GM12872 (cell line): ENCODE measurements around the gene ALDH7A1.

Experiments
- TF ChIP-seq, protein P1 (sequence below): IDR thresholded peaks from 3 replicates; pipeline ENCODE4 v1.5.1; 2011; ENCODE audit warnings: low read depth, mild to moderate bottlenecking, low read length, moderate library complexity; ENCODE audit not compliant: insufficient read depth

The ALDH7A1 gene

DNA sequence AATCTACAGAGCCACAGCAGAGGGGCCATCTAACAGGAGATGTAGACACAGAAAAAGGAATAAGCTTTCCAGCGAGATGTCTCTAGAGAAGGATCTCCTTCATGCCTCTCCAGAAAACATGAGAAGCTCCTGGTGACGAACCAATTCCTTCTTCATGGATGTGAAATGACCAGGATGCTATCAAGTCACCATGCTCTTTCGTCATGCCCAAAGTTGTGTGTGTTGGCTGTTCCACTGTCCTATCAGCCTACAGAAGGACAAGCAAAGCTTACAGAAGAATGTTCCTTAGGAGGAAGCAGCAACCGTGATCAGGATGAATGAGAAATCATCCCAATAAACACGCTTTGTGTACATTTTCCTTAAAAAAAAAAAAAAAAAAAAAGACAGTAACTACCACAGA lies 54.4 kb downstream of the ALDH7A1 start:
- TF ChIP-seq, protein P1, sequence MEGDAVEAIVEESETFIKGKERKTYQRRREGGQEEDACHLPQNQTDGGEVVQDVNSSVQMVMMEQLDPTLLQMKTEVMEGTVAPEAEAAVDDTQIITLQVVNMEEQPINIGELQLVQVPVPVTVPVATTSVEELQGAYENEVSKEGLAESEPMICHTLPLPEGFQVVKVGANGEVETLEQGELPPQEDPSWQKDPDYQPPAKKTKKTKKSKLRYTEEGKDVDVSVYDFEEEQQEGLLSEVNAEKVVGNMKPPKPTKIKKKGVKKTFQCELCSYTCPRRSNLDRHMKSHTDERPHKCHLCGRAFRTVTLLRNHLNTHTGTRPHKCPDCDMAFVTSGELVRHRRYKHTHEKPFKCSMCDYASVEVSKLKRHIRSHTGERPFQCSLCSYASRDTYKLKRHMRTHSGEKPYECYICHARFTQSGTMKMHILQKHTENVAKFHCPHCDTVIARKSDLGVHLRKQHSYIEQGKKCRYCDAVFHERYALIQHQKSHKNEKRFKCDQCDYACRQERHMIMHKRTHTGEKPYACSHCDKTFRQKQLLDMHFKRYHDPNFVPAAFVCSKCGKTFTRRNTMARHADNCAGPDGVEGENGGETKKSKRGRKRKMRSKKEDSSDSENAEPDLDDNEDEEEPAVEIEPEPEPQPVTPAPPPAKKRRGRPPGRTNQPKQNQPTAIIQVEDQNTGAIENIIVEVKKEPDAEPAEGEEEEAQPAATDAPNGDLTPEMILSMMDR = no peak

DNA sequence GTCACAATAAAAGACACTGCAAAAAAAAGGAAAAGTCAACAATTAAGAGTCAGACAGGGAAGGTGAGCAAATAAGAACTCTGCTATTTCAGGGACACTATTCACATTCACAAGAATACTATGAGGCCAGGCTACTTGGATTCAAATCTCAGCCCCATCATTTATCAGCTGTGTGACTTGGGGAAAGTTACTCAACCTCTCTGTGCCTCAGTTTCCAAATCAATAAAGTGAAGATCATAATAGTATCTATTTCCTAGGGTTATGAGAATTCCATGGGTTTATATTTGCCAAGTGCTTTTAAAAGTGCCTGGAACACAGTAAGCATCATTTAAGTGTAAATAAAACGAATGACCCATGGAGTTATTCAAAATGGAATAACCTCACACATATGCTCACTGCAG lies 56.4 kb downstream of the ALDH7A1 start:
- TF ChIP-seq, protein P1 = no peak

DNA sequence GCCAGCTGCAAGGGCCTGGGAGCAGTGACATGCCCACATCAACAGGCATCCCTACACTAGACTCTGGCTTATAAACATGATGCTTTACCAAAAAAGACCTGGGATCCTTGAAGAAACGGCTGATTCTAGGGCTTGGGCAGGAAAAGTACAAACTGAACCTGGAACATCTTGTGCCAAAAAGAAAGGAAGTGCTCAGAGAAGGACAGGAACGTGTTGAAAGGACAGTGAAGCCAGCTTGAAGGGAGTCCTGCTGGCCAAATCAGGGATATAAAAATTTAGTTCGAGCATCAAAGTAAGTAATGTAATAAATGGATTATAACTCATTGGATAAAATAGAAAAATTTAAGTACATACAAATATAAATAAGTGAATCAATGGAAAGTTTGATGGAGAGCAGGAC lies 58.1 kb downstream of the ALDH7A1 start:
- TF ChIP-seq, protein P1 = no peak

DNA sequence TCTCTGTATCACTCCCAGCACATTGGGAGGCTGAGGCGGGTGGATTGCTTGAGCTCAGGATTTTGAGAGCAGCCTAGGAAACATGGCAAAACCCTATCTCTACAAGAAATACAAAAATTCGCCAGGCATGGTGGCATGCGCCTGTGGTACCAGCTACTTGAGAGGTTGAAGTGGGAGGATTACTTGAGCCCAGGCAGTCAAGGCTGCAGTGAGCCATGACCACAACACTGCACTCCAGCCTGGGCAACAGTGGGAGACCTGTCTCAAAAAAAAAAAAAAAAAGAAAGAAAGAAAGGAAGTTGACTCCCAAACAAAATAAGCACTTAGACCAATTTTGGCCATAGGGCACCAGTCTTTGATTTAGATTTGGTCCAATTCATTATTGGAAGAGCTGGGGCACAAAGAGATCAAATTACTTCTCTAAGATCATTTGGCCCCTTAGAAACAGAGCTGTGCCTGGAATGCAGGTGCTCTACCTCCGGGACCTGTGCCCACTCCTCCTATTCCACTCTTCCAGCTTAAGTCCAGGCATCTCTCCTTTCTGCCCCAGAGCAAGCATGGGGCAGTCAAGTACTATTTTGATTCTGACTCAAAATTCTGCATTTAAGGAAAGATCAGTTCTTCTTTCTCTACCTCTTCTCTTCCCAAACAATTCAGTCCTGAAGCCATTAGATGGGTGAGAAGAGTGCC lies 59.0 kb downstream of the ALDH7A1 start:
- TF ChIP-seq, protein P1 = no peak

DNA sequence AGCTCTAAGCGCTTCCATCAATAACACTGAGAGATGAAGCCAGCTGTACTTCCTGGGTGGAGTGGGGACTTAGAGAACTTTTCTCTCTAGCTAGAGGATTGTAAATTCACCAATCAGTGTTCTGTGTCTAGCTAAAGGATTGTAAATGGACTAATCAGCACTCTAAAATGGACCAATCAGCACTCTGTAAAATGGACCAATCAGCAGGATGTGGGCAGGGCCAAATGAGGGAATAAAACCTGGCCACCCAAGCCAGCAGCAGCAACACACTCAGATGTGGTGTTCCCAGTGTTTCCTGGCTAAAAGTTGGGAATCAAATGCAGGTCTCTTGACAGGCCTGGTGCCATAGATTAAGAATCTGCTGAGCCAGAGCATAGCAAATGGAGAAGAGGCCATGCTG lies 60.5 kb downstream of the ALDH7A1 start:
- TF ChIP-seq, protein P1 = no peak

DNA sequence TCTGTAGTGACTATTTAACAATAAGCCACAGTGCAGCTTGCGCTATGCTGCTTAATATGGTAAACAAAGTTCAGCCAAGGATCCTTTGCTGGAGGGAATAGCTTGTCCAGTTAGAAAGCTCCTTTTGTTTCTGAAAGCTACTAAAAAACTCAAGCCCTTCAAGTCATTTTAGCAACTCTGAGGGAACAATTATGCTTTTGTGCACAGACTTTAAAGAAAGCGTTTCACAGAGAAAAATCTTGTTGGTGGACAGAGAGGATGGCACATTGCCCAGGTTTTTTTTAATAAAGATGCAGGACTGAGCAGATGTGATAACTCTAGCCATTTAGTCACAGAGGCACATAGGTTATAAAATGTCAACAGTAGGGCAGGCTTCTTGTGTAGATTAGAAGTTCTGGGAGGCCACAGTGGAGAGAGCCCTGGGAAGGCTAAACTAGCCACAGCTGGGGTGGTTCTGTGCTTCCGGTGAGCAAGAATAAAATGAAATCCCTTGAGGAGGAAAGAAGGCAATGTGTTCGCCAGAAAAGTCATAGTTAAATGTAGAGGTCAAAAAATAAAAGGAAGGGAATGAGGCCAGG lies 63.4 kb downstream of the ALDH7A1 start:
- TF ChIP-seq, protein P1 = no peak

DNA sequence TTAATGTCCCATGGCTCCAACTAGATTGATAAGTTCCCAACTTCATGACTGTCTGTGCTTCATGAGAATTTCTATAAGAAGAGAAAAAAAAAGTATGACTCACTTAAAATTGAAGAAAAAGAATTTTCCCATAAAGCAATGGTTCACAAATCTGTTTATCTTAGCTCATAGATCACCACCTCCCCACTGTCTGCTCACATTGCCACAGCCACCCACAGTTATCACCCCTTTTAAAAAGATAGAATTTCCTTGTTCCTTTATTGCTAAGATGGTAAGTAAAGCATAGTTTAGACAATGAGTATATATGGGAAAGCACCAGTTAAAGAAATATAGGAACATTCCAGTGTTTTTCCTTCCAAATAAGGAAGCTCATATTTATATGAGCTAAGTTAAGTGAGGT lies 67.1 kb downstream of the ALDH7A1 start:
- TF ChIP-seq, protein P1 = no peak
